ENCODE measurements around the gene CPVL.

Gene CPVL

GRCh38 chr7:29154076-29154475, 7.7 kb upstream of the CPVL start:
- DNase-seq = no peak

- DNase-seq = no peak
Measured at GRCh38 chr7:29150856-29151255, 4.5 kb upstream of the CPVL start.

- DNase-seq = no peak
Measured at GRCh38 chr7:29149036-29149435, 2.7 kb upstream of the CPVL start.

- DNase-seq = no peak
Measured at GRCh38 chr7:29147821-29148220, 1.5 kb upstream of the CPVL start.

GRCh38 chr7:29146888-29147609, 712 bp upstream of the CPVL start:
- no peak for DNase-seq

- DNase-seq = no peak
Measured at GRCh38 chr7:29145553-29146056, 732 bp downstream of the CPVL start.

GRCh38 chr7:29143751-29144150, 2.6 kb downstream of the CPVL start:
- DNase-seq = no peak

GRCh38 chr7:29142021-29142727, 4.2 kb downstream of the CPVL start:
- DNase-seq = no peak

- DNase-seq = no peak
Measured at GRCh38 chr7:29140873-29141468, 5.4 kb downstream of the CPVL start.

GRCh38 chr7:29139796-29140195, 6.5 kb downstream of the CPVL start:
- no peak for DNase-seq

GRCh38 chr7:29139191-29139590, 7.1 kb downstream of the CPVL start:
- no peak for DNase-seq

GRCh38 chr7:29138588-29138987, 7.7 kb downstream of the CPVL start:
- DNase-seq = no peak

- DNase-seq = no peak
Measured at GRCh38 chr7:29135846-29136245, 10.5 kb downstream of the CPVL start.

- DNase-seq = no peak
Measured at GRCh38 chr7:29132980-29133379, 13.4 kb downstream of the CPVL start.

GRCh38 chr7:29131678-29132077, 14.7 kb downstream of the CPVL start:
- DNase-seq = no peak

GRCh38 chr7:29130096-29130495, 16.2 kb downstream of the CPVL start:
- no peak for DNase-seq

GRCh38 chr7:29127527-29127926, 18.8 kb downstream of the CPVL start:
- no peak for DNase-seq

GRCh38 chr7:29126804-29127203, 19.5 kb downstream of the CPVL start:
- no peak for DNase-seq

- no peak for DNase-seq
Measured at GRCh38 chr7:29123626-29124190, 22.6 kb downstream of the CPVL start.

GRCh38 chr7:29122759-29123158, 23.6 kb downstream of the CPVL start:
- DNase-seq = no peak

GRCh38 chr7:29122081-29122480, 24.3 kb downstream of the CPVL start:
- no peak for DNase-seq

- DNase-seq = no peak
Measured at GRCh38 chr7:29120955-29121354, 25.4 kb downstream of the CPVL start.

- DNase-seq = no peak
Measured at GRCh38 chr7:29119538-29119937, 26.8 kb downstream of the CPVL start.

Measured in activated CD4-positive, alpha-beta T cell treated with anti-CD3 and anti-CD28 coated beads, Interleukin-2, amount 50 U/mL, for 48 hours (primary cell).